Ishikawa (cell line): ENCODE results near the gene ATP5PB.

Experiments used
- CEBPB ChIP-seq: IDR thresholded peaks from 2 replicates; pipeline ENCODE4 v1.6.1; 2012
- CREB1 ChIP-seq: IDR thresholded peaks from 2 replicates; pipeline ENCODE4 v1.6.1; 2012; ENCODE audit warnings: low read depth
- EP300 ChIP-seq: IDR thresholded peaks from 2 replicates; pipeline ENCODE4 v1.6.1; 2012; ENCODE audit warnings: borderline replicate concordance
- MAX ChIP-seq: IDR thresholded peaks from 2 replicates; pipeline ENCODE4 v1.6.1; 2012
- RAD21 ChIP-seq: IDR thresholded peaks from 2 replicates; pipeline ENCODE4 v1.6.1; 2012; ENCODE audit warnings: low read depth
- TAF1 ChIP-seq: IDR thresholded peaks from 2 replicates; pipeline ENCODE4 v1.6.1; 2012; ENCODE audit warnings: low read depth, mild to moderate bottlenecking
- TCF12 ChIP-seq: IDR thresholded peaks from 2 replicates; pipeline ENCODE4 v1.6.1; 2012; ENCODE audit warnings: low read depth
- YY1 ChIP-seq: IDR thresholded peaks from 2 replicates; pipeline ENCODE4 v1.6.1; 2012; ENCODE audit warnings: low read depth
- ZBTB7A ChIP-seq: IDR thresholded peaks from 2 replicates; pipeline ENCODE4 v1.6.1; 2012; ENCODE audit warnings: low read depth
- TF ChIP-seq, protein P1 (sequence below): IDR thresholded peaks from 2 replicates; pipeline ENCODE4 v1.6.1; 2012; ENCODE audit warnings: low read depth, mild to moderate bottlenecking

DNA sequence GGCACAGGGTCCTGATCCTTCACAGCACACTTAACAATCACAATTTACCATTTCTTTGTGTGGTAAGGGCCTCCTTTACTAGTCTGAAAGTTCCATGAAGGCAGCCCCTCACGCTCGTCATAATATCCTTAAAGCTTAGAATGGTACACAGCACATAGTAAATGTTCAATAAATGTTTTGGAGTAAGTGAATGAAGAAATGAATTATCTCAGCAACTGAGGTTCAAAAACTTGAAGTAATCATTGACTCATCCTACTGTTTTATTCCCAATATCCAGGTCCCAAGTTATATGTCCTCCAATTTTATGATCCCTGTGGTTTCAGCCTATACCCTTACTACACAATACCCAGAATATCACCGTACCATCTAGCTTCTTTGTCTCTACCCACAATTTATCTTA lies 22.3 kb downstream of the ATP5PB start:
- TF ChIP-seq, protein P1, sequence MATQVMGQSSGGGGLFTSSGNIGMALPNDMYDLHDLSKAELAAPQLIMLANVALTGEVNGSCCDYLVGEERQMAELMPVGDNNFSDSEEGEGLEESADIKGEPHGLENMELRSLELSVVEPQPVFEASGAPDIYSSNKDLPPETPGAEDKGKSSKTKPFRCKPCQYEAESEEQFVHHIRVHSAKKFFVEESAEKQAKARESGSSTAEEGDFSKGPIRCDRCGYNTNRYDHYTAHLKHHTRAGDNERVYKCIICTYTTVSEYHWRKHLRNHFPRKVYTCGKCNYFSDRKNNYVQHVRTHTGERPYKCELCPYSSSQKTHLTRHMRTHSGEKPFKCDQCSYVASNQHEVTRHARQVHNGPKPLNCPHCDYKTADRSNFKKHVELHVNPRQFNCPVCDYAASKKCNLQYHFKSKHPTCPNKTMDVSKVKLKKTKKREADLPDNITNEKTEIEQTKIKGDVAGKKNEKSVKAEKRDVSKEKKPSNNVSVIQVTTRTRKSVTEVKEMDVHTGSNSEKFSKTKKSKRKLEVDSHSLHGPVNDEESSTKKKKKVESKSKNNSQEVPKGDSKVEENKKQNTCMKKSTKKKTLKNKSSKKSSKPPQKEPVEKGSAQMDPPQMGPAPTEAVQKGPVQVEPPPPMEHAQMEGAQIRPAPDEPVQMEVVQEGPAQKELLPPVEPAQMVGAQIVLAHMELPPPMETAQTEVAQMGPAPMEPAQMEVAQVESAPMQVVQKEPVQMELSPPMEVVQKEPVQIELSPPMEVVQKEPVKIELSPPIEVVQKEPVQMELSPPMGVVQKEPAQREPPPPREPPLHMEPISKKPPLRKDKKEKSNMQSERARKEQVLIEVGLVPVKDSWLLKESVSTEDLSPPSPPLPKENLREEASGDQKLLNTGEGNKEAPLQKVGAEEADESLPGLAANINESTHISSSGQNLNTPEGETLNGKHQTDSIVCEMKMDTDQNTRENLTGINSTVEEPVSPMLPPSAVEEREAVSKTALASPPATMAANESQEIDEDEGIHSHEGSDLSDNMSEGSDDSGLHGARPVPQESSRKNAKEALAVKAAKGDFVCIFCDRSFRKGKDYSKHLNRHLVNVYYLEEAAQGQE = no peak
- TF ChIP-seq MAX = no peak
- TF ChIP-seq TAF1 = no peak
- TF ChIP-seq CEBPB = no peak
- no peak for TF ChIP-seq RAD21
- no peak for TF ChIP-seq YY1
- no peak for TF ChIP-seq EP300
- TF ChIP-seq ZBTB7A = no peak
- no peak for TF ChIP-seq TCF12
- TF ChIP-seq CREB1 = no peak
